ENCODE data around the gene CSN3. TPM values are rescaled to one million over a fixed set of nuclear protein-coding genes. Genes with fewer than 3 reads are reported as not detected.
"Not testable (repeated sequence)": the region's sequence is repeated elsewhere in the genome, so short reads cannot be mapped to it uniquely, and the experiment has no call there.

CSN3 gene
- total RNA-seq (not detected), polyA plus RNA-seq (not detected)

- H3K36me3 Mint-ChIP-seq; H3K9me3 Mint-ChIP-seq; H3K27me3 ChIP-seq (ENCODE audit: insufficient read depth, low read length, poor library complexity, severe bottlenecking); H3K27me3 Mint-ChIP-seq; H3K4me1 Mint-ChIP-seq; H3K27ac ChIP-seq (ENCODE audit: low read depth, low read length); H3K9me3 ChIP-seq (ENCODE audit: low read length); DNase-seq; H3K4me1 ChIP-seq (ENCODE audit: insufficient read depth, low read length); CTCF ChIA-PET; H3K36me3 ChIP-seq (ENCODE audit: insufficient read depth, low read length); H3K4me3 Mint-ChIP-seq; H3K4me3 ChIP-seq (ENCODE audit: low read length); POLR2A ChIA-PET; H3K27ac Mint-ChIP-seq: not testable (repeated sequence)
Observed at GRCh38 chr4:70242297-70242696, at the start of gene CSN3. Gene CSN3, plus strand, starts transcription at chr4:70242597. Its CDS starts 2,223 bp downstream, at chr4:70244820.

GRCh38 chr4:70192895-70193294 is 49.5 kb upstream of the CSN3 start:
- ChIA-PET POLR2A (no interaction called here), CTCF (no interaction called here)
- H3K36me3 Mint-ChIP-seq = no peaks in the 10 kb centered on the region
- Histone ChIP-seq H3K27ac (ENCODE audit: low read depth, low read length) (no peak overlapping the region), H3K9me3 (ENCODE audit: low read length) (no peaks in the 10 kb centered on the region), H3K4me1 (ENCODE audit: insufficient read depth, low read length) (no peaks in the 10 kb centered on the region), H3K36me3 (ENCODE audit: insufficient read depth, low read length) (no peaks in the 10 kb centered on the region), H3K27me3 (ENCODE audit: insufficient read depth, low read length, poor library complexity, severe bottlenecking) (no peaks in the 10 kb centered on the region), H3K4me3 (ENCODE audit: low read length) (no peak overlapping the region)
- H3K4me1 Mint-ChIP-seq = no peaks in the 10 kb centered on the region
- H3K27ac Mint-ChIP-seq = no peak overlapping the region
- no peak for DNase-seq
- H3K4me3 Mint-ChIP-seq = no peak overlapping the region
- no peaks in the 10 kb centered on the region for H3K27me3 Mint-ChIP-seq
- peaks cover 0 to 3% (median 0%) of the 10 kb centered on the region in 5 donors for H3K9me3 Mint-ChIP-seq

GRCh38 chr4:70195425-70195824 is 47.0 kb upstream of the CSN3 start, which contains the start of gene ODAM:
Gene ODAM, plus strand, starts transcription at chr4:70195725. Its CDS starts 819 bp downstream, at chr4:70196544.
- Mint-ChIP-seq H3K4me3 (no peak within 1 kb of the TSS), H3K27ac (no peak within 1 kb of the TSS), H3K4me1 (no peaks in the 10 kb centered on the region), H3K27me3 (no peaks in the 10 kb centered on the region), H3K9me3 (peaks cover 0 to 3% (median 0%) of the 10 kb centered on the region in 5 donors), H3K36me3 (no peaks in the 10 kb centered on the region)
- POLR2A ChIA-PET = no interaction called here
- Histone ChIP-seq H3K4me3 (ENCODE audit: low read length) (no peak within 1 kb of the TSS), H3K27me3 (ENCODE audit: insufficient read depth, low read length, poor library complexity, severe bottlenecking) (no peaks in the 10 kb centered on the region), H3K27ac (ENCODE audit: low read depth, low read length) (no peak within 1 kb of the TSS), H3K4me1 (ENCODE audit: insufficient read depth, low read length) (no peaks in the 10 kb centered on the region), H3K9me3 (ENCODE audit: low read length) (no peaks in the 10 kb centered on the region), H3K36me3 (ENCODE audit: insufficient read depth, low read length) (no peaks in the 10 kb centered on the region)
- CTCF ChIA-PET = no interaction called here
- DNase-seq = no peak

- H3K27me3 Mint-ChIP-seq = no peaks in the 10 kb centered on the region
- Histone ChIP-seq H3K4me3 (ENCODE audit: low read length) (no peak overlapping the region), H3K4me1 (ENCODE audit: insufficient read depth, low read length) (no peaks in the 10 kb centered on the region), H3K27ac (ENCODE audit: low read depth, low read length) (no peak overlapping the region), H3K36me3 (ENCODE audit: insufficient read depth, low read length) (no peaks in the 10 kb centered on the region), H3K27me3 (ENCODE audit: insufficient read depth, low read length, poor library complexity, severe bottlenecking) (no peaks in the 10 kb centered on the region), H3K9me3 (ENCODE audit: low read length) (no peaks in the 10 kb centered on the region)
- H3K4me3 Mint-ChIP-seq = no peak overlapping the region
- peaks cover 0 to 3% (median 0%) of the 10 kb centered on the region in 5 donors for H3K9me3 Mint-ChIP-seq
- no peaks in the 10 kb centered on the region for H3K4me1 Mint-ChIP-seq
- ChIA-PET POLR2A (no interaction called here), CTCF (no interaction called here)
- H3K27ac Mint-ChIP-seq = no peak overlapping the region
- DNase-seq = no peak
- H3K36me3 Mint-ChIP-seq = no peaks in the 10 kb centered on the region
Observed at GRCh38 chr4:70196857-70197256, 45.5 kb upstream of the CSN3 start.

GRCh38 chr4:70197842-70198241 is 44.6 kb upstream of the CSN3 start:
- DNase-seq = no peak
- Mint-ChIP-seq H3K4me1 (no peaks in the 10 kb centered on the region), H3K36me3 (no peaks in the 10 kb centered on the region), H3K4me3 (no peak overlapping the region), H3K27me3 (no peaks in the 10 kb centered on the region), H3K27ac (no peak overlapping the region), H3K9me3 (peaks cover 0 to 3% (median 0%) of the 10 kb centered on the region in 5 donors)
- ChIA-PET CTCF (no interaction called here), POLR2A (no interaction called here)
- H3K9me3 ChIP-seq (ENCODE audit: low read length) = no peaks in the 10 kb centered on the region
- H3K27ac ChIP-seq (ENCODE audit: low read depth, low read length) = no peak overlapping the region
- no peaks in the 10 kb centered on the region for H3K27me3 ChIP-seq (ENCODE audit: insufficient read depth, low read length, poor library complexity, severe bottlenecking)
- no peaks in the 10 kb centered on the region for H3K4me1 ChIP-seq (ENCODE audit: insufficient read depth, low read length)
- H3K36me3 ChIP-seq (ENCODE audit: insufficient read depth, low read length) = no peaks in the 10 kb centered on the region
- no peak overlapping the region for H3K4me3 ChIP-seq (ENCODE audit: low read length)

GRCh38 chr4:70203601-70204000 is 38.8 kb upstream of the CSN3 start:
- CTCF ChIA-PET = no interaction called here
- Mint-ChIP-seq H3K27me3 (no peaks in the 10 kb centered on the region), H3K4me3 (no peak overlapping the region), H3K36me3 (no peaks in the 10 kb centered on the region), H3K27ac (no peak overlapping the region), H3K4me1 (no peaks in the 10 kb centered on the region), H3K9me3 (peaks cover 0 to 5% (median 0%) of the 10 kb centered on the region in 5 donors)
- Histone ChIP-seq H3K9me3 (ENCODE audit: low read length) (no peaks in the 10 kb centered on the region), H3K27me3 (ENCODE audit: insufficient read depth, low read length, poor library complexity, severe bottlenecking) (no peaks in the 10 kb centered on the region), H3K27ac (ENCODE audit: low read depth, low read length) (no peak overlapping the region), H3K4me1 (ENCODE audit: insufficient read depth, low read length) (no peaks in the 10 kb centered on the region), H3K36me3 (ENCODE audit: insufficient read depth, low read length) (no peaks in the 10 kb centered on the region), H3K4me3 (ENCODE audit: low read length) (no peak overlapping the region)
- no peak for DNase-seq
- POLR2A ChIA-PET = no interaction called here

GRCh38 chr4:70212752-70213151 is 29.6 kb upstream of the CSN3 start:
- H3K36me3 Mint-ChIP-seq; H3K4me3 ChIP-seq (ENCODE audit: low read length); POLR2A ChIA-PET; H3K4me3 Mint-ChIP-seq; DNase-seq; H3K4me1 ChIP-seq (ENCODE audit: insufficient read depth, low read length); CTCF ChIA-PET; H3K9me3 ChIP-seq (ENCODE audit: low read length); H3K27me3 ChIP-seq (ENCODE audit: insufficient read depth, low read length, poor library complexity, severe bottlenecking); H3K27me3 Mint-ChIP-seq; H3K27ac ChIP-seq (ENCODE audit: low read depth, low read length); H3K36me3 ChIP-seq (ENCODE audit: insufficient read depth, low read length); H3K27ac Mint-ChIP-seq; H3K4me1 Mint-ChIP-seq: not testable (repeated sequence)
- H3K9me3 Mint-ChIP-seq = peaks cover 0 to 11% (median 5%) of the 10 kb centered on the region in 5 donors

- DNase-seq; CTCF ChIA-PET; H3K4me3 ChIP-seq (ENCODE audit: low read length); H3K4me1 Mint-ChIP-seq; H3K27ac ChIP-seq (ENCODE audit: low read depth, low read length); H3K36me3 ChIP-seq (ENCODE audit: insufficient read depth, low read length); POLR2A ChIA-PET; H3K27ac Mint-ChIP-seq; H3K4me3 Mint-ChIP-seq; H3K4me1 ChIP-seq (ENCODE audit: insufficient read depth, low read length); H3K9me3 ChIP-seq (ENCODE audit: low read length); H3K27me3 Mint-ChIP-seq; H3K36me3 Mint-ChIP-seq; H3K27me3 ChIP-seq (ENCODE audit: insufficient read depth, low read length, poor library complexity, severe bottlenecking): not testable (repeated sequence)
- H3K9me3 Mint-ChIP-seq = peaks cover 0 to 11% (median under 1%) of the 10 kb centered on the region in 5 donors
Observed at GRCh38 chr4:70216109-70216508, 26.3 kb upstream of the CSN3 start.

GRCh38 chr4:70216550-70216949 is 25.8 kb upstream of the CSN3 start:
- H3K4me3 Mint-ChIP-seq; H3K36me3 Mint-ChIP-seq; H3K4me1 ChIP-seq (ENCODE audit: insufficient read depth, low read length); H3K27me3 ChIP-seq (ENCODE audit: insufficient read depth, low read length, poor library complexity, severe bottlenecking); H3K27ac ChIP-seq (ENCODE audit: low read depth, low read length); H3K4me1 Mint-ChIP-seq; H3K9me3 Mint-ChIP-seq; H3K4me3 ChIP-seq (ENCODE audit: low read length); POLR2A ChIA-PET; H3K9me3 ChIP-seq (ENCODE audit: low read length); H3K27me3 Mint-ChIP-seq; DNase-seq; H3K36me3 ChIP-seq (ENCODE audit: insufficient read depth, low read length); H3K27ac Mint-ChIP-seq: not testable (repeated sequence)
- CTCF ChIA-PET = interaction anchor here (0.7 kb wide), 1 partner anchor 131 kb away, joined by 3 read pairs; no protein-coding TSS in a partner anchor

Data from CD8-positive, alpha-beta memory T cell (primary cell).